ENCODE measurements around the gene SEPTIN8.

Gene SEPTIN8

GRCh38 chr5:132777209-132778069 is at the start of gene SEPTIN8:
Gene SEPTIN8, minus strand, starts transcription at chr5:132777239. Its CDS starts 102 bp downstream, at chr5:132777137.
- DNase-seq: no peak

- no peak for DNase-seq
These were observed 49.5 kb upstream of the SEPTIN8 start for GRCh38 chr5:132826424-132827082.

GRCh38 chr5:132825834-132826391 is 48.9 kb upstream of the SEPTIN8 start:
- DNase-seq: no peak

GRCh38 chr5:132825033-132825833 is 48.2 kb upstream of the SEPTIN8 start:
- no peak for DNase-seq

GRCh38 chr5:132824426-132824825 is 47.4 kb upstream of the SEPTIN8 start:
- DNase-seq: no peak

- no peak for DNase-seq
These were observed 46.5 kb upstream of the SEPTIN8 start for GRCh38 chr5:132823481-132824050.

- DNase-seq: no peak
These were observed 45.8 kb upstream of the SEPTIN8 start for GRCh38 chr5:132822650-132823480.

- no peak for DNase-seq
These were observed 44.8 kb upstream of the SEPTIN8 start for GRCh38 chr5:132821791-132822190.

- DNase-seq: no peak
These were observed 44.3 kb upstream of the SEPTIN8 start for GRCh38 chr5:132821350-132821749.

GRCh38 chr5:132820162-132820754 is 43.2 kb upstream of the SEPTIN8 start:
- peak; percentile 74 for DNase-seq

- DNase-seq: no peak
These were observed 42.4 kb upstream of the SEPTIN8 start for GRCh38 chr5:132819468-132819867.

GRCh38 chr5:132817011-132817410 is 40.0 kb upstream of the SEPTIN8 start:
- no peak for DNase-seq

GRCh38 chr5:132816554-132816953 is 39.5 kb upstream of the SEPTIN8 start:
- DNase-seq: no peak

- DNase-seq: no peak
These were observed 39.0 kb upstream of the SEPTIN8 start for GRCh38 chr5:132816083-132816482.

- DNase-seq: no peak
These were observed 38.4 kb upstream of the SEPTIN8 start for GRCh38 chr5:132815454-132815853.

GRCh38 chr5:132814503-132815294 is 37.7 kb upstream of the SEPTIN8 start:
- no peak for DNase-seq

GRCh38 chr5:132813599-132814502 is 36.8 kb upstream of the SEPTIN8 start:
- no peak for DNase-seq

GRCh38 chr5:132812781-132813598 is 36.0 kb upstream of the SEPTIN8 start, which contains the start of gene SOWAHA:
Gene SOWAHA, plus strand, starts transcription at chr5:132813302. Its CDS starts 320 bp downstream, at chr5:132813622.
- DNase-seq: no peak

All from T1000 (cell line).